NT2/D1 (cell line): Measurements from ENCODE around the gene SLC7A1.

ENCODE experiments used
- SUZ12 ChIP-seq: IDR thresholded peaks from 2 replicates; pipeline ENCODE4 v1.6.1; 2011; ENCODE audit not compliant: insufficient read length, insufficient read depth; ENCODE audit errors: extremely low read depth
- YY1 ChIP-seq: IDR thresholded peaks from 2 replicates; pipeline ENCODE4 v1.6.1; 2011; ENCODE audit not compliant: insufficient read length, insufficient read depth

GRCh38 chr13:29493796-29494195 is 101.7 kb downstream of the SLC7A1 start:
- TF ChIP-seq YY1 (no peak), SUZ12 (no peak)
